Fibroblast of lung (primary cell): ENCODE data around the gene RBM45. TPM values are rescaled to one million over a fixed set of nuclear protein-coding genes. Genes with fewer than 3 reads are reported as not detected.

Experiments used
- DNase-seq, 2 donors: peaks; one replicate each; pipeline versions ENCODE4 v3.0.0 to v3.0.0-alpha.2; 2010; ENCODE audit warnings: low read depth in 2 of 2
- H2AFZ ChIP-seq: 2 replicates; pipeline ENCODE4 v1.5.1; 2012; ENCODE audit warnings: low read length, control low read depth, inconsistent platforms
- H3K27ac ChIP-seq: 2 replicates; pipeline ENCODE4 v1.5.1; 2011; ENCODE audit warnings: low read length, control low read depth; ENCODE audit not compliant: insufficient read depth
- H3K27me3 ChIP-seq: 2 replicates; pipeline ENCODE4 v1.5.1; 2011; ENCODE audit warnings: mild to moderate bottlenecking, low read length; ENCODE audit not compliant: control insufficient read depth, insufficient read depth
- H3K36me3 ChIP-seq: 2 replicates; pipeline ENCODE4 v1.5.1; 2011; ENCODE audit warnings: low read length; ENCODE audit not compliant: control insufficient read depth, insufficient read depth
- H3K4me1 ChIP-seq: 2 replicates; pipeline ENCODE4 v1.5.1; 2011; ENCODE audit warnings: low read length; ENCODE audit not compliant: control insufficient read depth, insufficient read depth; ENCODE audit errors: extremely low read depth
- H3K4me2 ChIP-seq: 2 replicates; pipeline ENCODE4 v1.5.1; 2011; ENCODE audit warnings: low read length, control low read depth; ENCODE audit not compliant: insufficient read depth; ENCODE audit errors: extremely low read depth
- H3K4me3 ChIP-seq, 4 experiments: fragments of 200-600 bp in 1 of 4; sonication (generic) in 1 of 4; replicated peaks in 1 of 4; 2 replicates each; pipeline ENCODE4 v1.5.1; 2011 to 2016; ENCODE audit warnings: low read length in 4 of 4, low read depth in 3 of 4, mild to moderate bottlenecking in 3 of 4, control low read depth in 2 of 4, inconsistent platforms in 1 of 4, mixed read lengths in 1 of 4; ENCODE audit not compliant: insufficient read depth in 1 of 4; ENCODE audit errors: control extremely low read depth in 1 of 4
- H3K79me2 ChIP-seq: 2 replicates; pipeline ENCODE4 v1.5.1; 2012; ENCODE audit warnings: mild to moderate bottlenecking, low read length, inconsistent platforms; ENCODE audit not compliant: control insufficient read depth, insufficient read depth
- H3K9ac ChIP-seq: 2 replicates; pipeline ENCODE4 v1.5.1; 2011; ENCODE audit warnings: mild to moderate bottlenecking, low read length, control low read depth; ENCODE audit not compliant: insufficient read depth
- H3K9me3 ChIP-seq: 2 replicates; pipeline ENCODE4 v1.5.1; 2012; ENCODE audit warnings: low read depth, low read length; ENCODE audit not compliant: control insufficient read depth, insufficient read depth
- H4K20me1 ChIP-seq: 2 replicates; pipeline ENCODE4 v1.5.1; 2011; ENCODE audit warnings: low read length; ENCODE audit not compliant: control insufficient read depth, insufficient read depth; ENCODE audit errors: extremely low read depth
- EZH2 ChIP-seq: IDR thresholded peaks from 2 replicates; pipeline ENCODE4 v1.5.1; 2012; ENCODE audit warnings: low read length, control low read depth, mild to moderate bottlenecking; ENCODE audit errors: missing control alignments
- polyA plus RNA-seq, 2 donors: library from polyadenylated mRNA; depleted of rRNA in 1 of 2; stranded (reverse) in 1 of 2; unstranded in 1 of 2; fragments of >200 nt; gene quantifications; 2 replicates each; pipeline ENCODE4 v1.2.1, GENCODE V29; 2011 to 2012; ENCODE audit warnings: missing spikeins in 1 of 2
- total RNA-seq: library from RNA; depleted of rRNA; stranded (reverse); fragments of >200 nt; gene quantifications from 2 replicates; pipeline ENCODE4 v1.2.1, GENCODE V29; 2014
- TF ChIP-seq, protein P1 (sequence below), 2 donors: IDR thresholded peaks in 1 of 2; conservative IDR thresholded peaks in 1 of 2; 1 replicate in 1 of 2; 2 replicates in 1 of 2; pipeline ENCODE4 v1.5.1; 2011 to 2012; ENCODE audit warnings: low read length in 2 of 2, control low read depth in 1 of 2, inconsistent platforms in 1 of 2, low read depth in 1 of 2, mild to moderate bottlenecking in 1 of 2

RBM45 gene
- total and polyA plus RNA-seq, 2 donors (not counting 1 experiment from before 2014, with no cell fraction given), result 22.8 to 23.5 TPM

DNA sequence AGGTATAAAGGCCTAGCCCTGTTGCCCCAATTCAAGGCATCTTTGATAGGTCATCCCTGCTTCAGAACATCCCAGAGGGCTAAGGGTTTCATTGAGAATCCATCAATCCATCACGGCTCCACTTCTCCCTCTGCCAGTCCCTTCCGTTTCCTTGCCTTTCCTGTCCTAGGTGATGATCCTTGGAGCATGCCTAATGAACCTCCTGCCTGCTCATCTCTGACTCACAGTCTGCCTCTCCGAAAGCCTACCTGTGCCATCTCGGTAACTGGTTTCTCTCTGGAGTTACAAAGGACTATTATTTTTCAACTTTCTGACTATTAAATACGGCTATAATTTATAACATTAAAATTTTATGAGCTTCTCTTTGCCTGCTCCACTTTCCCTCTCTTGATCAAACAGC is 45.3 kb downstream of the RBM45 start:
- H4K20me1 ChIP-seq, result no peaks in the 10 kb centered on the region
- H2AFZ ChIP-seq, result no peak overlapping the region
- no peak for DNase-seq
- H3K9ac ChIP-seq, result no peak overlapping the region
- H3K27ac ChIP-seq, result no peak overlapping the region
- TF ChIP-seq EZH2, result no peak
- TF ChIP-seq, protein P1, sequence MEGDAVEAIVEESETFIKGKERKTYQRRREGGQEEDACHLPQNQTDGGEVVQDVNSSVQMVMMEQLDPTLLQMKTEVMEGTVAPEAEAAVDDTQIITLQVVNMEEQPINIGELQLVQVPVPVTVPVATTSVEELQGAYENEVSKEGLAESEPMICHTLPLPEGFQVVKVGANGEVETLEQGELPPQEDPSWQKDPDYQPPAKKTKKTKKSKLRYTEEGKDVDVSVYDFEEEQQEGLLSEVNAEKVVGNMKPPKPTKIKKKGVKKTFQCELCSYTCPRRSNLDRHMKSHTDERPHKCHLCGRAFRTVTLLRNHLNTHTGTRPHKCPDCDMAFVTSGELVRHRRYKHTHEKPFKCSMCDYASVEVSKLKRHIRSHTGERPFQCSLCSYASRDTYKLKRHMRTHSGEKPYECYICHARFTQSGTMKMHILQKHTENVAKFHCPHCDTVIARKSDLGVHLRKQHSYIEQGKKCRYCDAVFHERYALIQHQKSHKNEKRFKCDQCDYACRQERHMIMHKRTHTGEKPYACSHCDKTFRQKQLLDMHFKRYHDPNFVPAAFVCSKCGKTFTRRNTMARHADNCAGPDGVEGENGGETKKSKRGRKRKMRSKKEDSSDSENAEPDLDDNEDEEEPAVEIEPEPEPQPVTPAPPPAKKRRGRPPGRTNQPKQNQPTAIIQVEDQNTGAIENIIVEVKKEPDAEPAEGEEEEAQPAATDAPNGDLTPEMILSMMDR (conservative IDR thresholded peaks at IDR 0.05 in 1 of 2, IDR thresholded peaks at IDR 0.05 in 1 of 2; ENCODE audit: low read depth in 1 of 2, low read length in 2 of 2), result no peak
- no peaks in the 10 kb centered on the region for H3K9me3 ChIP-seq
- H3K4me2 ChIP-seq, result no peak overlapping the region
- no peaks in the 10 kb centered on the region for H3K27me3 ChIP-seq
- H3K4me1 ChIP-seq, result no peaks in the 10 kb centered on the region
- no peaks in the 10 kb centered on the region for H3K79me2 ChIP-seq
- no peaks in the 10 kb centered on the region for H3K36me3 ChIP-seq
- H3K4me3 ChIP-seq, result no peak overlapping the region

GRCh38 chr2:178159966-178160365 is 47.7 kb downstream of the RBM45 start:
- no peak overlapping the region for H3K9ac ChIP-seq
- H3K4me3 ChIP-seq, result no peak overlapping the region
- H2AFZ ChIP-seq, result no peak overlapping the region
- no peaks in the 10 kb centered on the region for H3K4me1 ChIP-seq
- H3K27ac ChIP-seq, result no peak overlapping the region
- H4K20me1 ChIP-seq, result no peaks in the 10 kb centered on the region
- no peak for DNase-seq
- no peaks in the 10 kb centered on the region for H3K27me3 ChIP-seq
- no peak overlapping the region for H3K4me2 ChIP-seq
- no peaks in the 10 kb centered on the region for H3K79me2 ChIP-seq
- H3K9me3 ChIP-seq, result no peaks in the 10 kb centered on the region
- no peaks in the 10 kb centered on the region for H3K36me3 ChIP-seq
- TF ChIP-seq EZH2, result no peak
- TF ChIP-seq, protein P1 (conservative IDR thresholded peaks at IDR 0.05 in 1 of 2, IDR thresholded peaks at IDR 0.05 in 1 of 2; ENCODE audit: low read depth in 1 of 2, low read length in 2 of 2), result no peak

DNA sequence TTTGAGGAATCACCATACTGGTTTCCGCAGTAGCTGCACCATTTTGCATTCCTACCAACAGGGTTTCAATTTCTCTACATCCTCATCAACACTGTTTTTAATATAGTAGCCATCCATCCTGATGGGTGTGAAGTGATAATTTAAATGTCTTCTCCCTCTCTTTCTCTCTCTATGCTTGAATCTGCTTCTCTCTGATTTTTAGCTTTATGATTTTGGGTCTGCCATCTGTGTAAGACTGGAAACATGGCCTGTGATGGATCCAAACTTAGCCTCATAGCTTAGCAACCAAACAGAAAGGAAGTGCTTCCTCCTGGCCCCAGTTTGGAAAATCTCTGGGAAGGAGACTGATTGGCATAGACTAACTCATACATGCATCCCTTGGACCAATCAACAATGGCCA is 48.4 kb downstream of the RBM45 start:
- Histone ChIP-seq H3K27me3 (no peaks in the 10 kb centered on the region), H3K79me2 (no peaks in the 10 kb centered on the region), H3K27ac (no peak overlapping the region), H3K9me3 (no peaks in the 10 kb centered on the region), H4K20me1 (no peaks in the 10 kb centered on the region), H2AFZ (no peak overlapping the region), H3K4me1 (no peaks in the 10 kb centered on the region), H3K9ac (no peak overlapping the region), H3K4me3 (no peak overlapping the region), H3K4me2 (no peak overlapping the region), H3K36me3 (no peaks in the 10 kb centered on the region)
- DNase-seq, result no peak
- TF ChIP-seq, protein P1 (conservative IDR thresholded peaks at IDR 0.05 in 1 of 2, IDR thresholded peaks at IDR 0.05 in 1 of 2; ENCODE audit: low read depth in 1 of 2, low read length in 2 of 2), result no peak
- no peak for TF ChIP-seq EZH2
